Measurements from ENCODE around the gene CDA.

Gene CDA

GRCh38 chr1:20588634-20589225 is at the start of gene CDA:
Gene CDA (plus strand): TSS chr1:20589097. CDS start chr1:20589130, 33 bp downstream.
- FAIRE-seq: no peak

DNA sequence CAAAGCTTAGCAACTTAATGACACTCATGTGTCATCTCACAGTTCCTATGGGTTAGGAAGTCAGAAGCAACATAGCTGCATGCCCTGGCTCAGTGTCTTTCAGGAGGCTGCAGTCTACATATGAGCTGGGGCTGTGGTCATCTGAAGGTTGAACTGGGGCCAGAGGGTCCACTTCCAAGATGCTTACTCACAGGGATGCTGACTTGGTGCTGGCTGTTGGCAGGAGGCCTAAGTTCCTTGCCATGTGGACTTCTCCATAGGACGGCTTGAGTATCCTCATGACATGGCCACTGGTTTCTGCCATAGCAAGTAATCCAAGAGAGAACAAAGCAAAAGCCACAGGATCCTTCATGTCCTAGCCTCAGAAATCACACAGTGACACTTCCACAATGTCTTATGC is 48.6 kb upstream of the CDA start:
- no peak for FAIRE-seq

GRCh38 chr1:20546637-20547036 is 42.3 kb upstream of the CDA start:
- no peak for FAIRE-seq

- FAIRE-seq: no peak
Measured at GRCh38 chr1:20551161-20551560, 37.7 kb upstream of the CDA start.

DNA sequence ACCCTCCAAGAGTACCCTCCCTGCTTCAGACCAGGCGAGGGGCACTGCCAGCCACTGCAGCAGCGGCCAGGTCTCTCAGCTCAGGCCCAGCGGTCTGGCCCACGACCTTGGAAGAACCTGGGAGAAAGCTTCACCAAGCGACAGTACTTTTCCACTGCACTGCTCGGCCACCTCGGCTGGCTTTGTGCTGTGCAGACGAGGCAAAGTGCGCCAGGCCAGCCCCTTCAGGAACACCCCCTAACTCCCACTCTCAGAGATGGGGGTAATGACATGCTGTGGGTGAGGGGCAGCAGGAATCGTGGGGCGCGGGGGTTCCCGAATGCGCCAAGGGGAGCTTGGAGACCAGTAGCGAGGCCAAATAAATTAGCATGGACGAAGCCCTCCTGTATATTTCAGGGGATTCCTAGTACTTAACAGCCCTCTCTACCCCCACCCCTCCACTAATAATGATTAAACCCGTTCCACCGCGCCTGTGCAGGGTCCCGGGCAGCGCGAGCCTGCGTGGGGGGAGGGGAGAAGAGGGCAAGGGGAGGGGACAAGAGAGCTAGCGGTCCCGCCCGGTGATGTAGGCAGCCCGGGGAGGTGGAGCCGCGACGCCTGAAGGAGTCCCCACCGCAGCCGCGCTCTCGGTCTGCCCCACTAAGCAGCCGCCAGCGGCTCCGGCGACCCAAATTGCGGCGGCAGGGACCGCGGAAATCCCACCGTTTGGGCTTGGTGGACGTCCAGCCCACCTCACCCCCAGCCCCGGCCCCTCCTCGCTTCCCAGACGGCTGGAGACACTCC is 36.8 kb upstream of the CDA start, which contains the start of gene FAM43B:
Gene FAM43B, plus strand, starts transcription at position 629 of the 783 bp plus-strand sequence. CDS start 401 bp downstream, outside the sequence.
- FAIRE-seq: no peak

DNA sequence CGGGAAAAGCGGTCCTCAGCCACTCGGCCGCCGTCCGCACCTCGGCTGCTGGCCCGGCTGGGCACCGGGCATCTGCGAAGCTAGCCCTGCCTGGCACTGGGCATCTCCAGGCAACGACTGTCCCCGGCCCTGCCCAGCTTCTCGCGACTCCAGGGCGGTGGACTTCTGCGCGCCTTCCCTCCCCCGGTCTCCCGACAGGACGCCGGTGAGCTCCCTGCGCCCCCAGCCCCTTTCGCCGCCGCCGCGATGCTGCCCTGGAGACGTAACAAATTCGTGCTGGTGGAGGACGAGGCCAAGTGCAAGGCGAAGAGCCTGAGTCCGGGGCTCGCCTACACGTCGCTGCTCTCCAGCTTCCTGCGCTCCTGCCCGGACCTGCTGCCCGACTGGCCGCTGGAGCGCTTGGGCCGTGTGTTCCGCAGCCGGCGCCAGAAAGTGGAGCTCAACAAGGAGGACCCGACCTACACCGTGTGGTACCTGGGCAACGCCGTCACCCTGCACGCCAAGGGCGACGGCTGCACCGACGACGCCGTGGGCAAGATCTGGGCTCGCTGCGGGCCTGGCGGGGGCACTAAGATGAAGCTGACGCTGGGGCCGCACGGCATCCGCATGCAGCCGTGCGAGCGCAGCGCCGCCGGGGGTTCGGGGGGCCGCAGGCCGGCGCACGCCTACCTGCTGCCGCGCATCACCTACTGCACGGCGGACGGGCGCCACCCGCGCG is 36.0 kb upstream of the CDA start:
- FAIRE-seq: no peak

DNA sequence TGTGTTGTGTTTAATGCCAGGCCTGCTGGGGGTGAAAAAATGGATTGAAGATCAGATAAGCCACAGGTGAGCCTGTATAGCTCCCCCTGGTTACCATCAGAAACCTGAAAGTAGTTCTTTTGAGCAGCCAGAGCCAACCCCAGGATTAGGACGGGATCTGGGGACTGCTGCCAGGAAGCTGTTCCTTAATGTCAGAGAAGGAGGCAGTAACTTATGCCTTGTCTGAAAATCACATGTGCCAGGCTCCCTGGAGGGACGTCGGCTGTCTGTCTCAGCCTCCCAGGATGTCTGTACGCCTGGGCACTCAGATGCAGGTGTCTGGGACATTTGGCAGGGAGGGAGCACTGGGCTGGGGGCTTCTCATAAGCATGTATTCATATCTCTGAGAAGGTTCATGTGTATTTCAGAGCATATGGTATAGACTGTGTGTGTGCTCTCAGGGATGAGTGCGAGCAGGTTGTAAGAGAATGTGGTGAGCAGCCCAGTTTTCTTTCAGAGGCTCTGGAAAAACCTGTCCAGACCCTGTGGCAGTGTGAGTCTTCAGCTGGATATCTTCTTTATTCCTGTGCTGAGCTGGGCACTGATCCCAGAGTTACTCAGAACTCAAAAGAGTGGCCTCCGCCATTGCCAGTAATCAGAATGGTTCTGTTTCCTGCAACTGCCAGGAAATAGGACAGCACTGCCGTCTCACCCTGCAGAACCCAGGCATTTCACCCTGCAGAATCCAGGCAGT is 33.7 kb upstream of the CDA start:
- no peak for FAIRE-seq

DNA sequence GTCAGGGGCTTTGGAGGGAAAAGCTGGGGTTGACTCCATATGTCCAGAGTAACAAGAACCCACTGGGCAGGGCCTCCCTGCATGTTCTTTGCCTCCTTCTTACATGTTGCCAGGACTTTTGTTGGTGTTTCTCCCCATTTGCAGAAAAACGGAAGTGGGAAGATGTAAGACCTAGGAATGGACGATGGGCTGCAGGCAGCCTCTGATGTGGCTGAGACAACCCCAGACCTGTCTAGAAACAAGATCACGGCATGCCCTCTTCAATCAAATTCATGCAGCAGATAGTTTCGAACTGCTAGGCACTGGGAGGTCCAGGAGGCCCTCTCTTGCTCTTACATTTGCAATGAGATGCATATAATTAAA is 33.2 kb upstream of the CDA start:
- no peak for FAIRE-seq

DNA sequence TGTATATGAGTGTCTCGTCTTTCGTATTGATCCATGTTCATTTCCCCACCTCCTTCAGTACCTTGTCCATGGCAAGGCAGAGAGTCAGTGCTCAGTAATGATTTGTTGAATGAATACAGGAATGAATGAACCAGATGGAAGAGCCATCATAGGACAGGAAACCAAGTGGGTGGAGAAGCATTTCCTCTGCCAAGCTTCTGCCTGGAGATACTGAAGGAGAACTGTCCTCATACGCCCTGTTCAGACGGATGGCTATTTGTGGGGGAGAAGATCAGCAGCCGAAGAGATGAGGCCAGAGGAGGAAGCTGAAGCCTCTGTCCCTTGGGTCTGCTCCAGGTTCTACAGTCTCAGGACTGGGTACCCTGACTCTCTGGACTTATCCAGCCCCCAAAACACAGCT is 30.7 kb upstream of the CDA start:
- no peak for FAIRE-seq

DNA sequence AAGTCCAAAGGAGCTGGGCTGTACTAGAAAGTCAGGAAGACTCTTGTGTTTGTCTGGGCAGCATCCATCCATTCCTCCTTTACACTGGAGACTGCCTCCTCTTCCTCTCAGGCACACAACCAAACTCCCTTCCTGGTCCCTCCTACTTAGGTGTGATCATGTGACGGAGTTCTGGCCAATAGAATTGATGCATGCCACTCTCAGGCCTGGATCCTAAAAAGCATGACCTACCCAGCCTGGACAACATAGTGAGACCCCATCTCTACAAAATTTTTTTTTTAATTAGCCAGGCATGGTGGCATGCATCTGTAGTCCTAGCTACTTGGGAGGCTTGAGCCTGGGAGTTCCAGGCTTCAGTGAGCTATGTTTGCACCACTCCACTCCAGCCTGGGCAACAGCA is 27.9 kb upstream of the CDA start:
- no peak for FAIRE-seq

DNA sequence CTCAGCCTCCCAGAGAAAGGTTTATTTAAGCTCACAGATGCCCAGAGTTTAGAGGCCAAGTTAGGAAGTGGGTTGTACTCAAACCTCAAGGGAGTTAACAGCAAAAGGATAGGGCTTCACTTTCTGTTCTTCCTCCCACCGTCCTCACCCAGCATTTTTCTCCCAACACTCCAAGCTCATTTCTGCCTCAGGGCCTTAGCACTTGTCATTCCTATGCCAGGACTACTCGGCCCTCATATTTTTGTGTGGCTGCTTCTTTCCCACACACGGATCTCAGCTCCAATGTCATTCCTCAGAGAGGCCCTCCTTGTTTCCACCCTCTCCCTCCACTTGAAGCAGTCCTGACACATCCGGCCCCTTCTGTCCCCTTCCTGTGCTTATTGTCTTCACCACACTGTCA is 23.7 kb upstream of the CDA start:
- no peak for FAIRE-seq

GRCh38 chr1:20569523-20570098 is 19.3 kb upstream of the CDA start:
- FAIRE-seq: no peak

DNA sequence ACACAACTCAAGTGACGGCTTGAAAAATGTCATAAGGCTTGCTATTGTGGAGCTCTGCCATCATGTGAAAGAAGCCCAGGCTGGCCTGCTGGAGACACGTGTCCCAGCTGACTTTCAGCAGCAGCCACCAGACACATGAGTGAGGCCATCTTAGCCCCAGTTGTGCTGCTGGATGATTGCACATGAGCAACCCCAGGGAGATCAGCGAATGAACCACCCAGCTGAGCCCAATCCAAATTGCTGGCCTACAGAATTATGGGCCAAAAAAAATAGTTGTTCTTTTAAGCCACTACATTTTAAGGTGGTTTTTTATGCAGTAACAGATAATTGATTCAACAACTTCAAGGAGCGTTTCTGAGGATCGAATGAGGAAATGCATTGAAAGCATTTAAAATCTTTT is 17.5 kb upstream of the CDA start:
- FAIRE-seq: no peak

DNA sequence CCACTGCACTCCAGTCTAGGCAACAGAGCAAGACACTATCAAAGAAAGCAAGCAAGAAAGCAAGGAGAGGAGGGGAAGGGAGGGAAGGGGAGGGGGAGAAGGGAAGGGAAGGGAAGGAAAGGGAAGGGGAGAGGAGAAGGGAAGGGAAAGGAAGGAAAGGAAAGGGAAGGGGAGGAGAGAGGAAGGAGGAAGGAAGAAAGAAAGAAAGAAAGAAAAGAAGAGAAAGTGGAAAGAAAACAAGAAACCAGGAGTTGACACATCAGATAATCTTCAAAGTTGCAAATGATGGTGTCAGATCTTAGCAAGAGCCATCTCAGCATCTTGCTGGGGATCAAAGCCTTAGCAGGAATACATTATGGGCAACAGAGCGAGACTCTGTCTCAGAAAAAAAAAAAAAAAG is 14.9 kb upstream of the CDA start:
- no peak for FAIRE-seq

DNA sequence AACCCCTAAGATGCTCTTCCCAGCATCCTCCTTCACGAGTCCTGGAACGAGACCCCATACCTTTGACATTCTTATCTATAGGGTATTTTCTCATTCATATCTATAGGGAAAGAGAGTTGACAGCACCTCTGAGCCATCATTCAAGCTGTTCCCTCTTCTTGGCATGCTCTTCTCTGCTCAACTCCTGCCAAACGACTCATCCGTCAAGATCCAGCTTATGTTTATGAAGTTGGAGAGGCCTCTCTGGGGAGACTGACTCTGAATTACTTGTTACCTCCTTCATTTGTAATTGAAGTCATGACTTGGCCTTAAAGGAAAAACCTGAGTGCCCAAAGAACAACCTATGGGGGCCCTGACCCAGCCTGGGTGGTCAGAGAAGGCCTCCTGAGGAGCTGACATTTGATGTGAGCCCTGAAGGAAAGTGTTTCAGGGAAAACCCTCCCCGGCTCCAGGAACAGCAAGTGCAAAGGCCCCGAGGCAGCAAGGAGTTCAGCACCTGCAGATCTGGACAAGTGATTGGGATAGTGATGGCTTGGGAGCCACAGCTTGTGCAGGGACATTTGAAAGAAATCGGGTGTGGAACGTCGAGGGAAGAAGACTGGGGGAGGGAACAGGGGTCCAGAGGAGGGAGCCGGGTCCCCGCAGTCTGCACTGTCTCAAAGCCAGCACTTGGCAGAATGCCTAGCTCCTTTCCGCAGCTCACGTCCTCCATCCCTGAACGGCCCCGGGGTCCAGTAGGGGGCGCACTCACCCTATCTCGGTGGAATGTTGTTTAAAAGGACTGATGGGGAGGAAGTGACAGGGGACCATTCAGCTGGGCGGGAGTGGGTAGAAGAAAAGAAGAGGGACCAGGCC is 14.0 kb upstream of the CDA start:
- FAIRE-seq: no peak

GRCh38 chr1:20575541-20576336 is 13.2 kb upstream of the CDA start:
- FAIRE-seq: no peak

- no peak for FAIRE-seq
Measured at GRCh38 chr1:20578062-20578461, 10.8 kb upstream of the CDA start.

GRCh38 chr1:20578721-20579395 is 10.0 kb upstream of the CDA start:
- FAIRE-seq: no peak

DNA sequence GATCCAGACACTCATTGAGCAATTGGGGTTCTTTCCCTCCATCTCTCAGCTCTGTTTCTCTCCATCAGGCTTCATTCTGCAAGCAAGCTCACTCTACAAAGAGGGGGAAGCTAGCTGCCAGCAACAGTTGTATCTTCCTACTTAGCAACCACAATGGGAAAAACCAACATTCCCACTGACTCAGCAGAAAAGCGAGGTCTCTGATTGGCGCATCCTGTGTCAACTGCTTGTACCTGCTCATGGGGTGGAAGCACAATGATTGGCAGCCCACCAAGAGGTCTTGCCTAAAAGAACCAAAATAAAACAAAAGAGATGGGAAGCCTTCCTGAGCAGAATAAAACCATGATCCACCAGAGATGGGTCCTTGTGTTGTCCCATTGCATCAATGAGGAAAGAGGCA is 4.0 kb upstream of the CDA start:
- FAIRE-seq: no peak

DNA sequence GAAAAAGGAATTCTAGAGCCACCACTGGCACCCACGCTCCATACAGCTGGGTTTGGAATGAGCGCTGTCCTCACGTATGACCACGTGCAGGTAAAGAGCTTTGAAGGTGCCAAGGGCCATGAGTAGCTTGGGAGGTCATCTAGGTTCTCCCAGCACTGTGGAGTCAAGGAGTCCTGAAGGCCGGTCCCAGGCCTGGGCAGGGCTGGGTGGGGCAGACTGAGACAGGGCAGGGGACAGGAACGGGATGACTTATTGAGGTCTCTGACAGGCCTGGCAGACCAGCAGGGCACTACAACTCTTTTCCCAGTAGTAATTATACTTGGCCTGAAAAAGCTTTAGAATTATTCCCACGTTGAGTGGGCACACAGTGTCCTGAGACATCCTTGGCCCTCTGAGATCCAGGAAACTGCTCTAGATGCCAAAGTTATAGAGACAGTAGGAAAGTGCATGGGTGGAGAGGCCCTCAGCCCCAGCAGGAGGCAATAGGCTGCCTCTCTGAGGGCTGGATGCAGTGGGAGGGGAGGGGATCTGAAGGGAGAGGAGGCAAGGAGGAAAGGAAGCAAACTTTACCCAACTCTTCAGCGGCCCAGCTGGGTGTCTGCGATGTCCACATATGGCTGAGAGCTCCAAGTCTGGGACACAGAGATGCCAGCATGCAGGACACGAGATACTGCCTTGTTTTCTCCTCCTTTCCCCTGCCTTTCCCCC is 1.8 kb upstream of the CDA start:
- no peak for FAIRE-seq
